Measurements from ENCODE around the gene F11R. TPM values are rescaled to one million over a fixed set of nuclear protein-coding genes. Genes with fewer than 3 reads are reported as not detected.

The F11R gene
- total RNA-seq, 1 experiment from 2014 or later = 196 TPM

- Histone ChIP-seq H3K4me3 (ENCODE audit: low read depth, low read length) (no peak overlapping the region), H3K9me3 (no peaks in the 10 kb centered on the region), H3K4me1 (peaks cover 27% of the 10 kb centered on the region), H3K36me3 (ENCODE audit: control insufficient read depth, insufficient read depth, low read length) (peaks cover 2% of the 10 kb centered on the region; the same call in 1 of the 2 replicates), H3K27me3 (replicated peaks; ENCODE audit: control insufficient read depth, insufficient read depth, low read length) (no peaks in the 10 kb centered on the region)
- no peaks in the 10 kb centered on the region for H3K27me3 Mint-ChIP-seq (ENCODE audit: insufficient read depth, unreplicated experiment)
- no TSS peak for BruUV-seq (replicated peaks)
- no peak for TF ChIP-seq CTCF (IDR thresholded peaks at IDR 0.05; ENCODE audit: insufficient read depth in 1 of 2, low read depth in 1 of 2, low read length in 1 of 2, severe bottlenecking in 1 of 2, unreplicated experiment in 1 of 2)
- H3K36me3 Mint-ChIP-seq (ENCODE audit: insufficient read depth, unreplicated experiment) = peaks cover 56% of the 10 kb centered on the region
- intact Hi-C loops (cut with micrococcal nuclease; ENCODE audit: unreplicated experiment) = no loop called here
- peaks cover 24% of the 10 kb centered on the region for H3K4me1 Mint-ChIP-seq (ENCODE audit: low read depth, unreplicated experiment)
- no peak overlapping the region for H3K4me3 Mint-ChIP-seq (ENCODE audit: unreplicated experiment)
- peak overlapping the region; percentile 40 for H3K27ac Mint-ChIP-seq (ENCODE audit: unreplicated experiment)
- H3K9me3 Mint-ChIP-seq (ENCODE audit: unreplicated experiment) = no peaks in the 10 kb centered on the region
- ChIA-PET CTCF (interaction anchor here (1.2 kb wide), 1 partner anchor 9 kb away, joined by 3 read pairs; no protein-coding TSS in a partner anchor), POLR2A (no interaction called here)
- DNase-seq = no peak
These were observed 14.4 kb downstream of the F11R start for GRCh38 chr1:161006563-161006962.

- no peak for TF ChIP-seq CTCF (IDR thresholded peaks at IDR 0.05; ENCODE audit: insufficient read depth in 1 of 2, low read depth in 1 of 2, low read length in 1 of 2, severe bottlenecking in 1 of 2, unreplicated experiment in 1 of 2)
- peaks cover 12% of the 10 kb centered on the region for H3K36me3 ChIP-seq (ENCODE audit: control insufficient read depth, insufficient read depth, low read length)
- intact Hi-C loops (cut with micrococcal nuclease; ENCODE audit: unreplicated experiment) = no loop called here
These were observed 19.4 kb downstream of the F11R start for GRCh38 chr1:161001525-161001924.

GRCh38 chr1:161000736-161001480 is 20.0 kb downstream of the F11R start:
- ChIA-PET CTCF (interaction anchor here (0.6 kb wide), 1 partner anchor 10 kb away, joined by 5 read pairs; no protein-coding TSS in a partner anchor), POLR2A (interaction anchor here (2.4 kb wide), 1 partner anchor 20 kb away, joined by 13 read pairs; the partner anchor contains the start of gene F11R)
- Histone ChIP-seq H3K4me1 (peaks cover 10% of the 10 kb centered on the region), H3K36me3 (ENCODE audit: control insufficient read depth, insufficient read depth, low read length) (peaks cover 12% of the 10 kb centered on the region), H3K27me3 (replicated peaks; ENCODE audit: control insufficient read depth, insufficient read depth, low read length) (no peaks in the 10 kb centered on the region), H3K9me3 (no peaks in the 10 kb centered on the region), H3K4me3 (ENCODE audit: low read depth, low read length) (no peak overlapping the region)
- no peak for TF ChIP-seq CTCF (IDR thresholded peaks at IDR 0.05; ENCODE audit: insufficient read depth in 1 of 2, low read depth in 1 of 2, low read length in 1 of 2, severe bottlenecking in 1 of 2, unreplicated experiment in 1 of 2)
- Mint-ChIP-seq H3K27ac (ENCODE audit: unreplicated experiment) (no peak overlapping the region), H3K4me1 (ENCODE audit: low read depth, unreplicated experiment) (peaks cover 7% of the 10 kb centered on the region), H3K36me3 (ENCODE audit: insufficient read depth, unreplicated experiment) (peaks cover 69% of the 10 kb centered on the region), H3K27me3 (ENCODE audit: insufficient read depth, unreplicated experiment) (no peaks in the 10 kb centered on the region), H3K9me3 (ENCODE audit: unreplicated experiment) (no peaks in the 10 kb centered on the region), H3K4me3 (ENCODE audit: unreplicated experiment) (no peak overlapping the region)
- intact Hi-C loops (cut with micrococcal nuclease; ENCODE audit: unreplicated experiment) = no loop called here
- DNase-seq = no peak
- BruUV-seq (replicated peaks) = no TSS peak

More at GRCh38 chr1:161001525-161001924, 19.4 kb downstream of the F11R start:
- no peak for DNase-seq
- Mint-ChIP-seq H3K36me3 (ENCODE audit: insufficient read depth, unreplicated experiment) (peaks cover 68% of the 10 kb centered on the region), H3K27me3 (ENCODE audit: insufficient read depth, unreplicated experiment) (no peaks in the 10 kb centered on the region), H3K27ac (ENCODE audit: unreplicated experiment) (no peak overlapping the region), H3K4me3 (ENCODE audit: unreplicated experiment) (no peak overlapping the region), H3K4me1 (ENCODE audit: low read depth, unreplicated experiment) (peaks cover 13% of the 10 kb centered on the region), H3K9me3 (ENCODE audit: unreplicated experiment) (no peaks in the 10 kb centered on the region)
- peaks cover 10% of the 10 kb centered on the region for H3K4me1 ChIP-seq
- H3K4me3 ChIP-seq (ENCODE audit: low read depth, low read length) = no peak overlapping the region
- ChIA-PET POLR2A (interaction anchor here (2.4 kb wide), 1 partner anchor 20 kb away, joined by 13 read pairs; the partner anchor contains the start of gene F11R), CTCF (no interaction called here)
- no TSS peak for BruUV-seq (replicated peaks)
- H3K9me3 ChIP-seq = no peaks in the 10 kb centered on the region
- no peaks in the 10 kb centered on the region for H3K27me3 ChIP-seq (replicated peaks; ENCODE audit: control insufficient read depth, insufficient read depth, low read length)
